Measurements from ENCODE around the gene TM4SF20. TPM values are rescaled to one million over a fixed set of nuclear protein-coding genes. Genes with fewer than 3 reads are reported as not detected.
"Not testable (repeated sequence)": the region's sequence is repeated elsewhere in the genome, so short reads cannot be mapped to it uniquely, and the experiment has no call there.

Gene TM4SF20
- total RNA-seq, 1 donor: under 0.01 TPM

GRCh38 chr2:227389661-227390060 lies 10.6 kb upstream of the TM4SF20 start:
- no peak for TF ChIP-seq CTCF (IDR thresholded peaks at IDR 0.05; ENCODE audit: insufficient read depth, low read depth, low read length)
- no peak for DNase-seq (ENCODE audit: low read depth)
- H3K4me3 ChIP-seq (ENCODE audit: low read depth, low read length): no peak overlapping the region

- no peak overlapping the region for H3K4me3 ChIP-seq (ENCODE audit: low read depth, low read length)
- no peak for DNase-seq (ENCODE audit: low read depth)
- TF ChIP-seq CTCF (IDR thresholded peaks at IDR 0.05; ENCODE audit: insufficient read depth, low read depth, low read length): no peak
Observed at GRCh38 chr2:227389231-227389630, 10.1 kb upstream of the TM4SF20 start.

GRCh38 chr2:227388537-227389011 lies 9.5 kb upstream of the TM4SF20 start:
- no peak overlapping the region for H3K4me3 ChIP-seq (ENCODE audit: low read depth, low read length)
- peak; percentile 38 for DNase-seq (ENCODE audit: low read depth)
- TF ChIP-seq CTCF (IDR thresholded peaks at IDR 0.05; ENCODE audit: insufficient read depth, low read depth, low read length): no peak

- not testable (repeated sequence) for DNase-seq (ENCODE audit: low read depth); H3K4me3 ChIP-seq (ENCODE audit: low read depth, low read length)
Observed at GRCh38 chr2:227387583-227387982, 8.5 kb upstream of the TM4SF20 start, which contains the start of gene SCYGR1. Gene SCYGR1, minus strand, starts transcription at chr2:227387949. Its CDS starts 0 bp downstream, at chr2:227387949.

- DNase-seq (ENCODE audit: low read depth): no peak
- H3K4me3 ChIP-seq (ENCODE audit: low read depth, low read length): no peak overlapping the region
- no peak for TF ChIP-seq CTCF (IDR thresholded peaks at IDR 0.05; ENCODE audit: insufficient read depth, low read depth, low read length)
Observed at GRCh38 chr2:227386630-227387029, 7.5 kb upstream of the TM4SF20 start.

- TF ChIP-seq CTCF (IDR thresholded peaks at IDR 0.05; ENCODE audit: insufficient read depth, low read depth, low read length): no peak
- no peak overlapping the region for H3K4me3 ChIP-seq (ENCODE audit: low read depth, low read length)
- DNase-seq (ENCODE audit: low read depth): no peak
Observed at GRCh38 chr2:227383686-227384085, 4.6 kb upstream of the TM4SF20 start.

GRCh38 chr2:227382241-227382835 lies 3.2 kb upstream of the TM4SF20 start:
- not testable (repeated sequence) for DNase-seq (ENCODE audit: low read depth); H3K4me3 ChIP-seq (ENCODE audit: low read depth, low read length)

GRCh38 chr2:227378371-227378782 lies 729 bp downstream of the TM4SF20 start:
- H3K4me3 ChIP-seq (ENCODE audit: low read depth, low read length): no peak overlapping the region
- no peak for TF ChIP-seq CTCF (IDR thresholded peaks at IDR 0.05; ENCODE audit: insufficient read depth, low read depth, low read length)
- no peak for DNase-seq (ENCODE audit: low read depth)

Data from fibroblast of villous mesenchyme (primary cell).